ENCODE measurements around the gene TGFBI. TPM values are rescaled to one million over a fixed set of nuclear protein-coding genes. Genes with fewer than 3 reads are reported as not detected.

TGFBI gene
- polyA plus RNA-seq, 3 donors = 480 to 653 (median 565) TPM

DNA sequence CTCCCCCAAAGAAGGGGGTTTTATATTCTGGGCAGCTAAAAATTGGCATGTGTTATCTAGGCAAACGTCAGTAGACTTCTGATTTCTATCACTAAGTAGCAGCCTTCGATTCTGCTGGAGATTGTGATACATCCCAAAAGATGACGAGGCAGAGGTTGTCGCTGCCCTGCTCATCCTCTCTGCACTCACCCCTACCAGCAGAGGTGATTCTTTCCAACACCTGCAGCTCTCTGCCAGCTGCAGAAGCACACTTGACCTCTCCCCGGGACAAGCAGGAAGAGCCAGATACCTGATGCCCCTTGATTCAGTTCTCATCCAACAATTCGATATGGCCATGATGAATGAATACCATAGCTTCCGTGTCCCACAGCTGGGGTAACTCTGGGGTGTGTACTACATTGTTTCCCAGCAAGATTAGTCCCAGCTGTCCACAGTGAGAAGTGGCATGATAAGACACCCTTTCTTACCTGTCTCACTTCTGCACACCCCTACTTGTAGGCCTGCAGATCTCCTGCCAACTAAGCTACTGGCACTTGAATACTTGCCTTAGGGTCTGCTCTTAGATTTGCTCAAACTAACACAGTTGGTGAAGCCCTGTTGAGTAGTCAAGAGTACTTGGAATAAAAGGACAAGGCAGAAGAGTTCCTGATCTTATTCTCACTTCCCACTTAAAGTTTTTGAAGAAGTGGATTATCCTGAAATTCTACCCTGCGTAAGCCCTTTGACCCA is 66.3 kb downstream of the TGFBI start:
- Mint-ChIP-seq H3K27me3 (ENCODE audit: low read depth in 3 of 3) (peaks cover 18 to 24% (median 20%) of the 10 kb centered on the region in 3 donors), H3K4me3 (no peak overlapping the region), H3K9me3 (peaks cover 0 to 2% (median 0%) of the 10 kb centered on the region in 7 donors), H3K36me3 (no peaks in the 10 kb centered on the region), H3K27ac (no peak overlapping the region), H3K4me1 (no peaks in the 10 kb centered on the region)
- Histone ChIP-seq H3K4me2 (replicated peaks; ENCODE audit: extremely low read depth, low read length, poor library complexity, severe bottlenecking) (no peak overlapping the region), H4K20me1 (ENCODE audit: insufficient read depth, low read length) (no peaks in the 10 kb centered on the region), H3K27me3 (ENCODE audit: control insufficient read depth in 2 of 2, insufficient read depth in 2 of 2, low read length in 2 of 2) (peaks cover 2 to 8% of the 10 kb centered on the region in 2 donors), H3K9me3 (replicated peaks in 1 of 2; ENCODE audit: control insufficient read depth in 1 of 2, insufficient read depth in 1 of 2, low read length in 2 of 2) (no peaks in the 10 kb centered on the region), H3K4me1 (ENCODE audit: control insufficient read depth in 1 of 2, insufficient read depth in 2 of 2, low read length in 2 of 2) (no peaks in the 10 kb centered on the region), H2AFZ (ENCODE audit: insufficient read depth, low read depth, low read length, poor library complexity, severe bottlenecking) (no peak overlapping the region), H3K9ac (ENCODE audit: insufficient read depth, low read length, poor library complexity, severe bottlenecking) (no peak overlapping the region), H3K79me2 (ENCODE audit: insufficient read depth, low read length) (no peaks in the 10 kb centered on the region), H3K27ac (ENCODE audit: low read depth in 1 of 2, low read length in 2 of 2) (no peak overlapping the region), H3K36me3 (replicated peaks in 1 of 2; ENCODE audit: control insufficient read depth in 1 of 2, insufficient read depth in 2 of 2, low read length in 2 of 2) (no peaks in the 10 kb centered on the region), H3K4me3 (replicated peaks in 1 of 3; ENCODE audit: low read depth in 2 of 3, low read length in 3 of 3) (no peak overlapping the region)
- 92% methylated on average over 7 of the region's 8 CpGs for WGBS (ENCODE audit: insufficient coverage)
- TF ChIP-seq, protein P1, sequence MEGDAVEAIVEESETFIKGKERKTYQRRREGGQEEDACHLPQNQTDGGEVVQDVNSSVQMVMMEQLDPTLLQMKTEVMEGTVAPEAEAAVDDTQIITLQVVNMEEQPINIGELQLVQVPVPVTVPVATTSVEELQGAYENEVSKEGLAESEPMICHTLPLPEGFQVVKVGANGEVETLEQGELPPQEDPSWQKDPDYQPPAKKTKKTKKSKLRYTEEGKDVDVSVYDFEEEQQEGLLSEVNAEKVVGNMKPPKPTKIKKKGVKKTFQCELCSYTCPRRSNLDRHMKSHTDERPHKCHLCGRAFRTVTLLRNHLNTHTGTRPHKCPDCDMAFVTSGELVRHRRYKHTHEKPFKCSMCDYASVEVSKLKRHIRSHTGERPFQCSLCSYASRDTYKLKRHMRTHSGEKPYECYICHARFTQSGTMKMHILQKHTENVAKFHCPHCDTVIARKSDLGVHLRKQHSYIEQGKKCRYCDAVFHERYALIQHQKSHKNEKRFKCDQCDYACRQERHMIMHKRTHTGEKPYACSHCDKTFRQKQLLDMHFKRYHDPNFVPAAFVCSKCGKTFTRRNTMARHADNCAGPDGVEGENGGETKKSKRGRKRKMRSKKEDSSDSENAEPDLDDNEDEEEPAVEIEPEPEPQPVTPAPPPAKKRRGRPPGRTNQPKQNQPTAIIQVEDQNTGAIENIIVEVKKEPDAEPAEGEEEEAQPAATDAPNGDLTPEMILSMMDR (IDR thresholded peaks at IDR 0.05) = no peak
- no peak for DNase-seq
- intact Hi-C loops (cut with micrococcal nuclease) = no loop called here

DNA sequence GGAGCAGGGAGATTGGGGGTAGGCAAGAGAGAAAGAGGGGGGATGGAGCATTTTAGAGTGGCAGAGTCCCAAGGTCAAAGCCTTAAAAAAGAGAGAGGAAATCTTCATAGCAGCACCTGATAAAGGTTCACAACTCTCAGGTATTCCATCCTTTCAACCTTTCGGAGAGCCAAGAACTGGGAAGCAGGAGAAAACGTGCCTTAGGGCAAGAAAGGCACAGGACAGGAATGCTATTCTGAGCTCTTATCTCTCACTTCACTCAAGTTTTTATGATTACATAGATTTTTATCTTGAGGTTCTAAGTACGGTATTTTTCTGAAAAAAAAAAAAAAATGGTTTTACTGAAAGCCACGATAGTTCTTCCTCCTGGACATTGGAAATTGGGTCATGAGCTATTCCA is 69.4 kb downstream of the TGFBI start:
- H3K27ac ChIP-seq (ENCODE audit: low read depth in 1 of 2, low read length in 2 of 2) = no peak overlapping the region
- H4K20me1 ChIP-seq (ENCODE audit: insufficient read depth, low read length) = no peaks in the 10 kb centered on the region
- TF ChIP-seq, protein P1 (IDR thresholded peaks at IDR 0.05) = no peak
- WGBS (ENCODE audit: insufficient coverage) = no CpG with 5 or more reads among the region's 4 CpGs
- H3K9me3 Mint-ChIP-seq = no peaks in the 10 kb centered on the region
- no peak overlapping the region for H3K27ac Mint-ChIP-seq
- H3K4me3 ChIP-seq (replicated peaks in 1 of 3; ENCODE audit: low read depth in 2 of 3, low read length in 3 of 3) = no peak overlapping the region
- intact Hi-C loops (cut with micrococcal nuclease) = no loop called here
- H3K4me1 ChIP-seq (ENCODE audit: control insufficient read depth in 1 of 2, insufficient read depth in 2 of 2, low read length in 2 of 2) = no peaks in the 10 kb centered on the region
- H2AFZ ChIP-seq (ENCODE audit: insufficient read depth, low read depth, low read length, poor library complexity, severe bottlenecking) = no peak overlapping the region
- H3K9me3 ChIP-seq (replicated peaks in 1 of 2; ENCODE audit: control insufficient read depth in 1 of 2, insufficient read depth in 1 of 2, low read length in 2 of 2) = no peaks in the 10 kb centered on the region
- H3K4me1 Mint-ChIP-seq = no peaks in the 10 kb centered on the region
- no peak overlapping the region for H3K4me2 ChIP-seq (replicated peaks; ENCODE audit: extremely low read depth, low read length, poor library complexity, severe bottlenecking)
- H3K79me2 ChIP-seq (ENCODE audit: insufficient read depth, low read length) = no peaks in the 10 kb centered on the region
- H3K27me3 Mint-ChIP-seq (ENCODE audit: low read depth in 3 of 3) = peaks cover 18 to 21% (median 21%) of the 10 kb centered on the region in 3 donors
- H3K27me3 ChIP-seq (ENCODE audit: control insufficient read depth in 2 of 2, insufficient read depth in 2 of 2, low read length in 2 of 2) = peaks cover 2 to 10% of the 10 kb centered on the region in 2 donors
- no peak overlapping the region for H3K4me3 Mint-ChIP-seq
- no peak for DNase-seq
- no peaks in the 10 kb centered on the region for H3K36me3 ChIP-seq (replicated peaks in 1 of 2; ENCODE audit: control insufficient read depth in 1 of 2, insufficient read depth in 2 of 2, low read length in 2 of 2)
- no peaks in the 10 kb centered on the region for H3K36me3 Mint-ChIP-seq
- H3K9ac ChIP-seq (ENCODE audit: insufficient read depth, low read length, poor library complexity, severe bottlenecking) = no peak overlapping the region
